Glutamatergic neuron (in vitro differentiated cells): ENCODE results near the gene RFX2. TPM values are rescaled to one million over a fixed set of nuclear protein-coding genes. Genes with fewer than 3 reads are reported as not detected.

ENCODE experiments used
- DNase-seq: peaks from one replicate; pipeline ENCODE4 v3.0.0; 2022
- H3K27ac Mint-ChIP-seq: one replicate; pipeline ENCODE4 v1.8.0; 2020; ENCODE audit warnings: mild to moderate bottlenecking, mixed read lengths, inconsistent platforms; ENCODE audit not compliant: unreplicated experiment
- H3K27me3 Mint-ChIP-seq: one replicate; pipeline ENCODE4 v1.8.0; 2020; ENCODE audit warnings: mild to moderate bottlenecking, moderate library complexity, mixed read lengths, inconsistent platforms; ENCODE audit not compliant: unreplicated experiment
- H3K36me3 Mint-ChIP-seq: one replicate; pipeline ENCODE4 v1.8.0; 2020; ENCODE audit warnings: mild to moderate bottlenecking, mixed read lengths, inconsistent platforms; ENCODE audit not compliant: unreplicated experiment
- H3K4me1 Mint-ChIP-seq: one replicate; pipeline ENCODE4 v1.8.0; 2020; ENCODE audit warnings: mild to moderate bottlenecking, low read depth, mixed read lengths, inconsistent platforms; ENCODE audit not compliant: unreplicated experiment
- H3K4me3 Mint-ChIP-seq: one replicate; pipeline ENCODE4 v1.8.0; 2020; ENCODE audit warnings: mild to moderate bottlenecking, mixed read lengths, inconsistent platforms; ENCODE audit not compliant: unreplicated experiment
- H3K9me3 Mint-ChIP-seq: one replicate; pipeline ENCODE4 v1.8.0; 2020; ENCODE audit warnings: mild to moderate bottlenecking, moderate library complexity, mixed read lengths, inconsistent platforms; ENCODE audit not compliant: unreplicated experiment
- total RNA-seq: library from RNA; stranded (reverse); fragmentation: NEBNext Ultra II Directional; extraction: Animal tissue kit (Norgen Biotek cat#: 25700); gene quantifications from one replicate; pipeline ENCODE4 v1.2.1, GENCODE V29; 2021; ENCODE audit not compliant: unreplicated experiment
- TF ChIP-seq, protein P1 (sequence below): fragments of 200-600 bp; sonication (generic); IDR thresholded peaks from one replicate; pipeline ENCODE4 v1.5.0; 2021; ENCODE audit not compliant: partially characterized antibody, unreplicated experiment

Gene RFX2
- total RNA-seq, 1 donor from 2014 or later = 4.3 TPM

DNA sequence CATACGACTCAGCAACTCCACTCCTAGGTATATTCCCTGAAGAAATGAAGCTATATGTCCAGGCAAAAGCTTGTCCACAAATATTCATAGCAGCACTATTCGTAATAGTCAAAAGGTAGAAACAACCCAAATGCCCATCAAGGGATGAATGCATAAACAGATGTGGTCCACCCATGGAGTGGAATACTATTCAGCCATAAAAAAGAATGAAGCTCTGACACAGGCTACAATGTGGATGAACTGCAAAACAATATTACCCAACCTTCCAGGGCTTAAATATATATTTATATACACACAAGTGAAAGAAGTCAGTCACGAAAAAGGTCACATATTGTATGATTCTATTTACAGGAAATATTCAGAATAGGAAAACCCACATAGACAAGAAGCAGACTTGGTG is 19.7 kb downstream of the RFX2 start:
- no peak for DNase-seq
- TF ChIP-seq, protein P1, sequence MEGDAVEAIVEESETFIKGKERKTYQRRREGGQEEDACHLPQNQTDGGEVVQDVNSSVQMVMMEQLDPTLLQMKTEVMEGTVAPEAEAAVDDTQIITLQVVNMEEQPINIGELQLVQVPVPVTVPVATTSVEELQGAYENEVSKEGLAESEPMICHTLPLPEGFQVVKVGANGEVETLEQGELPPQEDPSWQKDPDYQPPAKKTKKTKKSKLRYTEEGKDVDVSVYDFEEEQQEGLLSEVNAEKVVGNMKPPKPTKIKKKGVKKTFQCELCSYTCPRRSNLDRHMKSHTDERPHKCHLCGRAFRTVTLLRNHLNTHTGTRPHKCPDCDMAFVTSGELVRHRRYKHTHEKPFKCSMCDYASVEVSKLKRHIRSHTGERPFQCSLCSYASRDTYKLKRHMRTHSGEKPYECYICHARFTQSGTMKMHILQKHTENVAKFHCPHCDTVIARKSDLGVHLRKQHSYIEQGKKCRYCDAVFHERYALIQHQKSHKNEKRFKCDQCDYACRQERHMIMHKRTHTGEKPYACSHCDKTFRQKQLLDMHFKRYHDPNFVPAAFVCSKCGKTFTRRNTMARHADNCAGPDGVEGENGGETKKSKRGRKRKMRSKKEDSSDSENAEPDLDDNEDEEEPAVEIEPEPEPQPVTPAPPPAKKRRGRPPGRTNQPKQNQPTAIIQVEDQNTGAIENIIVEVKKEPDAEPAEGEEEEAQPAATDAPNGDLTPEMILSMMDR = no peak
- peaks cover 5% of the 10 kb centered on the region for H3K27me3 Mint-ChIP-seq
- no peak overlapping the region for H3K4me3 Mint-ChIP-seq
- no peak overlapping the region for H3K27ac Mint-ChIP-seq
- H3K4me1 Mint-ChIP-seq = peaks cover 23% of the 10 kb centered on the region
- H3K9me3 Mint-ChIP-seq = no peaks in the 10 kb centered on the region
- H3K36me3 Mint-ChIP-seq = no peaks in the 10 kb centered on the region

- Mint-ChIP-seq H3K4me1 (peaks cover 23% of the 10 kb centered on the region), H3K27me3 (peaks cover 5% of the 10 kb centered on the region), H3K36me3 (no peaks in the 10 kb centered on the region)
These were observed 21.7 kb downstream of the RFX2 start for GRCh38 chr19:6088602-6089049.

DNA sequence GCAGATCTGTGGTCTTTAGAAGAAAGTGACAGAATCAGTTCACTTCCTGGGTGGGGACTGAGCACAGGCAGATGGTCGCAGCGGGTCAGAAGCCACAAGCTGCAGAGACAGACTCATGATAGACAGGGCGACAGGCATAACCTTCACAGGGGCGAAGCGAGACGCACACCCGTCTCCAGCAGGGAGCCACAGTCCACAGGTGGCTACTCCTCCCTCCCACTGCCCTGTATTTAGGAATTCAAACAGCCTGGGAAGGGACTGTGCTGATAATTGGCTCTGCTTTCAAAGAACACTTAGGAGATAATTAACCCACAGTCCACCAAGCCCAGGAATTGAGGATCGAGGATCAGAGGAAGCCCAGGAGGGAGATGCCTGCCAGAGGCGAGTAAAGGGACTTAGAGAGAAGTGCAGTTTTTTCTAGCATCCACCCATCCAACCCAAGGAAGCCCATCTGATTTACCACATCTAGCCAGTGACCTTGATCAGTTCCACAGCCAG is 23.2 kb downstream of the RFX2 start:
- no peaks in the 10 kb centered on the region for H3K9me3 Mint-ChIP-seq
- TF ChIP-seq, protein P1 = no peak
- H3K4me1 Mint-ChIP-seq = peaks cover 19% of the 10 kb centered on the region
- peak; percentile 56 for DNase-seq
- H3K36me3 Mint-ChIP-seq = no peaks in the 10 kb centered on the region
- H3K27ac Mint-ChIP-seq = peak overlapping the region; percentile 9
- peak overlapping the region; percentile 45 for H3K4me3 Mint-ChIP-seq
- H3K27me3 Mint-ChIP-seq = peaks cover 5% of the 10 kb centered on the region

More at GRCh38 chr19:6088602-6089049, 21.7 kb downstream of the RFX2 start:
- Mint-ChIP-seq H3K9me3 (no peaks in the 10 kb centered on the region), H3K27ac (no peak overlapping the region), H3K4me3 (no peak overlapping the region)
- TF ChIP-seq, protein P1 = no peak
- no peak for DNase-seq

- Mint-ChIP-seq H3K4me1 (peaks cover 15% of the 10 kb centered on the region), H3K36me3 (no peaks in the 10 kb centered on the region), H3K9me3 (no peaks in the 10 kb centered on the region), H3K27me3 (peaks cover 7% of the 10 kb centered on the region), H3K4me3 (no peak overlapping the region), H3K27ac (peak overlapping the region; percentile 35)
- TF ChIP-seq, protein P1 = no peak
- DNase-seq = no peak
These were observed 24.1 kb downstream of the RFX2 start for GRCh38 chr19:6086068-6086788.

GRCh38 chr19:6084821-6085220 is 25.5 kb downstream of the RFX2 start:
- TF ChIP-seq, protein P1 = no peak
- no peaks in the 10 kb centered on the region for H3K36me3 Mint-ChIP-seq
- no peak for DNase-seq
- peaks cover 15% of the 10 kb centered on the region for H3K4me1 Mint-ChIP-seq
- H3K4me3 Mint-ChIP-seq = no peak overlapping the region
- H3K27ac Mint-ChIP-seq = no peak overlapping the region
- H3K9me3 Mint-ChIP-seq = no peaks in the 10 kb centered on the region
- H3K27me3 Mint-ChIP-seq = peaks cover 12% of the 10 kb centered on the region
